MM.1S (cell line): ENCODE data around the gene IRAG1.

Experiments
- DNase-seq: peaks from one replicate; pipeline ENCODE4 v3.0.0-alpha.2; 2015
- H2AFZ ChIP-seq: fragments of 300-600 bp; sonication (generic); 2 replicates; pipeline ENCODE4 v1.6.0; 2016; ENCODE audit warnings: antibody characterized with exemption, low read length
- H3F3A ChIP-seq: fragments of 300-600 bp; sonication (generic); 2 replicates; pipeline ENCODE4 v1.6.1; 2016; ENCODE audit warnings: mild to moderate bottlenecking, antibody characterized with exemption, low read length, moderate library complexity, mixed read lengths; ENCODE audit not compliant: insufficient read depth
- H3K27ac ChIP-seq: fragments of 300-600 bp; sonication (generic); 2 replicates; pipeline ENCODE4 v1.5.1; 2016; ENCODE audit warnings: mild to moderate bottlenecking, low read length
- H3K27me3 ChIP-seq: fragments of 300-600 bp; sonication (generic); replicated peaks from 2 replicates; pipeline ENCODE4 v1.6.0; 2016; ENCODE audit warnings: low read length; ENCODE audit not compliant: insufficient read depth
- H3K36me3 ChIP-seq: fragments of 300-600 bp; sonication (generic); replicated peaks from 2 replicates; pipeline ENCODE4 v1.6.1; 2016; ENCODE audit warnings: mild to moderate bottlenecking, low read length, mixed read lengths; ENCODE audit not compliant: insufficient read depth
- H3K4me1 ChIP-seq: fragments of 300-600 bp; sonication (generic); 2 replicates; pipeline ENCODE4 v1.6.1; 2016; ENCODE audit warnings: low read length, mixed read lengths
- H3K4me2 ChIP-seq: fragments of 300-600 bp; sonication (generic); 2 replicates; pipeline ENCODE4 v1.6.0; 2016; ENCODE audit warnings: low read depth, low read length
- H3K4me3 ChIP-seq: fragments of 300-600 bp; sonication (generic); 2 replicates; pipeline ENCODE4 v1.5.1; 2016; ENCODE audit warnings: low read length, mixed read lengths
- H3K79me2 ChIP-seq: fragments of 300-600 bp; sonication (generic); 2 replicates; pipeline ENCODE4 v1.6.1; 2016; ENCODE audit warnings: mixed run types, low read length, mixed read lengths
- H3K9ac ChIP-seq: fragments of 300-600 bp; sonication (generic); 2 replicates; pipeline ENCODE4 v1.6.1; 2016; ENCODE audit warnings: low read length, mixed read lengths
- H3K9me2 ChIP-seq: fragments of 300-600 bp; sonication (generic); replicated peaks from 2 replicates; pipeline ENCODE4 v1.6.1; 2016; ENCODE audit warnings: mild to moderate bottlenecking, low read length, mixed read lengths; ENCODE audit not compliant: insufficient read depth
- H3K9me3 ChIP-seq: fragments of 300-600 bp; sonication (generic); replicated peaks from 2 replicates; pipeline ENCODE4 v1.6.1; 2016; ENCODE audit warnings: mild to moderate bottlenecking, low read length, mixed read lengths; ENCODE audit not compliant: insufficient read depth
- H4K20me1 ChIP-seq: fragments of 300-600 bp; sonication (generic); 2 replicates; pipeline ENCODE4 v1.6.1; 2016; ENCODE audit warnings: mild to moderate bottlenecking, low read length, moderate library complexity, mixed read lengths; ENCODE audit not compliant: insufficient read depth
- EZH2 ChIP-seq: fragments of 300-600 bp; sonication (generic); optimal IDR thresholded peaks from 2 replicates; pipeline ENCODE3; 2017; ENCODE audit warnings: low read depth, mild to moderate bottlenecking, antibody characterized with exemption, low read length, mixed read lengths
- EZH2phosphoT487 ChIP-seq: fragments of 300-600 bp; sonication (generic); IDR thresholded peaks from 2 replicates; pipeline ENCODE4 v1.6.1; 2018; ENCODE audit warnings: antibody characterized with exemption, low read length
- TF ChIP-seq, protein P1 (sequence below): fragments of 300-600 bp; sonication (generic); IDR thresholded peaks from 2 replicates; pipeline ENCODE4 v1.5.1; 2016; ENCODE audit warnings: antibody characterized with exemption, low read length, mixed read lengths

IRAG1 gene

DNA sequence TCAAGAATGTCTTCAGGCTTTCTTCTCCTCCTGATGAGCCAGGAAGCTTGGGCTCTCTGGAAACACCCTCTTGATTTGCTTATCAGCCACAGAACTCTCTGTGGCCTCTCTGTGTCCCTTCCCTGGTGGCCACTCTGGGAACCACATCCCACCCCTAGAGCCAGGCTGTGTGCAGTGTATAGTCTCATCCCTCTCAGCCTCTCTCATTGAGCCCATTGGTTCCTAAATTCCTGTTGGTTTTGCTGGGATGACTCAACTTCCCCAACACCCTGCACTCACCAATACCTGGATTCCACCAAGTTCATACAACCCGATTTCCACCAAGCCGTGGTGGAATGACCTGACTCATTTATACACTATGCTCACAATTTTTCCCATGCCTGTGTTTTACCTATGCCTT lies 5.2 kb downstream of the IRAG1 start:
- no peaks in the 10 kb centered on the region for H3K36me3 ChIP-seq
- no peaks in the 10 kb centered on the region for H3K27me3 ChIP-seq
- H3K4me2 ChIP-seq = no peak overlapping the region
- no peaks in the 10 kb centered on the region for H3K4me1 ChIP-seq
- TF ChIP-seq EZH2 (no peak), EZH2phosphoT487 (no peak)
- TF ChIP-seq, protein P1, sequence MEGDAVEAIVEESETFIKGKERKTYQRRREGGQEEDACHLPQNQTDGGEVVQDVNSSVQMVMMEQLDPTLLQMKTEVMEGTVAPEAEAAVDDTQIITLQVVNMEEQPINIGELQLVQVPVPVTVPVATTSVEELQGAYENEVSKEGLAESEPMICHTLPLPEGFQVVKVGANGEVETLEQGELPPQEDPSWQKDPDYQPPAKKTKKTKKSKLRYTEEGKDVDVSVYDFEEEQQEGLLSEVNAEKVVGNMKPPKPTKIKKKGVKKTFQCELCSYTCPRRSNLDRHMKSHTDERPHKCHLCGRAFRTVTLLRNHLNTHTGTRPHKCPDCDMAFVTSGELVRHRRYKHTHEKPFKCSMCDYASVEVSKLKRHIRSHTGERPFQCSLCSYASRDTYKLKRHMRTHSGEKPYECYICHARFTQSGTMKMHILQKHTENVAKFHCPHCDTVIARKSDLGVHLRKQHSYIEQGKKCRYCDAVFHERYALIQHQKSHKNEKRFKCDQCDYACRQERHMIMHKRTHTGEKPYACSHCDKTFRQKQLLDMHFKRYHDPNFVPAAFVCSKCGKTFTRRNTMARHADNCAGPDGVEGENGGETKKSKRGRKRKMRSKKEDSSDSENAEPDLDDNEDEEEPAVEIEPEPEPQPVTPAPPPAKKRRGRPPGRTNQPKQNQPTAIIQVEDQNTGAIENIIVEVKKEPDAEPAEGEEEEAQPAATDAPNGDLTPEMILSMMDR = peak; percentile 32
- no peak overlapping the region for H3K9ac ChIP-seq
- no peak overlapping the region for H3K4me3 ChIP-seq
- H3K9me2 ChIP-seq = no peaks in the 10 kb centered on the region
- H3K9me3 ChIP-seq = no peaks in the 10 kb centered on the region
- no peak overlapping the region for H3K27ac ChIP-seq
- no peaks in the 10 kb centered on the region for H3K79me2 ChIP-seq
- H2AFZ ChIP-seq = no peak overlapping the region
- no peaks in the 10 kb centered on the region for H3F3A ChIP-seq
- H4K20me1 ChIP-seq = no peaks in the 10 kb centered on the region
- no peak for DNase-seq

DNA sequence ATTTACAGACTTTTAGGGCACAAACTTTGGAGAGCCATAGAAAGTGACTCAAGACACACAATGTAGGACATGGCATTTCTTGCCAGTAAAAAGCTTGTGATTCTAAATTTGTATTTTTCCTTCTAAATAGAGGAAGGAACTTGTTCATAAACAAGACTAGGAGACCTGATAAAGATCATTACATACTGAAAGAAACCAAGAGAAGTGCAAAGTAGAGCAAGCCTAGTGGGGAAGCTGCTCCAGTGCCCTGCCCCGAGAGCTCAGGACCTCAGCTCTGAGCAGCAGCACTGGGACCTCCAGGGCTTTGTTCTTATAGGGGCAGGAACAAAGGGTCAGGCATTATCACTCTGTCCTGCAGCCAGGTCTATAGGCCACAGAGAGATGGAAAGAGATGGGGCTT lies 7.2 kb downstream of the IRAG1 start:
- Histone ChIP-seq H3K27me3 (no peaks in the 10 kb centered on the region), H3K36me3 (no peaks in the 10 kb centered on the region), H2AFZ (no peak overlapping the region), H3K9me3 (no peaks in the 10 kb centered on the region), H3K4me2 (no peak overlapping the region), H3K27ac (no peak overlapping the region), H3K4me1 (no peaks in the 10 kb centered on the region), H3K9me2 (no peaks in the 10 kb centered on the region), H3K4me3 (no peak overlapping the region), H4K20me1 (no peaks in the 10 kb centered on the region), H3K9ac (no peak overlapping the region), H3F3A (no peaks in the 10 kb centered on the region), H3K79me2 (no peaks in the 10 kb centered on the region)
- DNase-seq = no peak
- TF ChIP-seq EZH2phosphoT487 = no peak
- TF ChIP-seq EZH2 = no peak
- TF ChIP-seq, protein P1 = no peak

DNA sequence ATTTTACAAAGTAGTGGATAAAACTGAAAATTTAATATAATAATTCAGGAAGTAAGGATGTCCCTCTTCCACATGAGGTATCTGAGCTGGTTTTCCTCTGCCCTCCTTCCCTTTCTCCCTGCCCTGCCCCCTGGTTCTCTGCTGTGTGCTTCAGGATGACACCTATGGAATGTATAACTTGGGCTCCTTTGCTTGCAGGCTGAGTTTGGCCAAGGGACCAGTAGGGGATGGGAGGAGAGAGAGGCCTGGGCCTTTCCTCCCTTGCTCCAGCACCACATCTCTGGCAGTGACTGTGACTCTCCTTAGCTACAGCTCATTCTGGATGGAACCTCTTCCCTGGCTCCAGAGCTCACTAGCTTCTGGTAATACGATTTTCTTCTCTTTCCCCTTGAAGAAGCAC lies 10.1 kb downstream of the IRAG1 start:
- H3K36me3 ChIP-seq = no peaks in the 10 kb centered on the region
- TF ChIP-seq EZH2phosphoT487 = no peak
- TF ChIP-seq, protein P1 = no peak
- no peak for TF ChIP-seq EZH2
- H3K27ac ChIP-seq = no peak overlapping the region
- no peaks in the 10 kb centered on the region for H3K9me3 ChIP-seq
- no peaks in the 10 kb centered on the region for H3K4me1 ChIP-seq
- no peak overlapping the region for H3K4me2 ChIP-seq
- no peak overlapping the region for H3K4me3 ChIP-seq
- H3K27me3 ChIP-seq = no peaks in the 10 kb centered on the region
- H3F3A ChIP-seq = no peaks in the 10 kb centered on the region
- H2AFZ ChIP-seq = no peak overlapping the region
- H3K79me2 ChIP-seq = no peaks in the 10 kb centered on the region
- H3K9me2 ChIP-seq = no peaks in the 10 kb centered on the region
- H4K20me1 ChIP-seq = no peaks in the 10 kb centered on the region
- no peak for DNase-seq
- H3K9ac ChIP-seq = no peak overlapping the region
